Neural progenitor cell (in vitro differentiated cells): ENCODE results near the gene EYA4. TPM values are rescaled to one million over a fixed set of nuclear protein-coding genes. Genes with fewer than 3 reads are reported as not detected.

Source experiments
- DNase-seq: peaks from one replicate; pipeline ENCODE4 v3.0.0-alpha.2; 2016; ENCODE audit warnings: low spot score
- H2AFZ ChIP-seq: fragments of 200-600 bp; sonication (generic); replicated peaks from 2 replicates; pipeline ENCODE4 v1.6.1; 2016; ENCODE audit warnings: antibody characterized with exemption
- H3F3A ChIP-seq: fragments of 200-600 bp; sonication (generic); 2 replicates; pipeline ENCODE4 v1.6.1; 2016; ENCODE audit warnings: antibody characterized with exemption, low read depth
- H3K27ac ChIP-seq: fragments of 200-600 bp; sonication (generic); 2 replicates; pipeline ENCODE4 v1.5.1; 2016; ENCODE audit warnings: mild to moderate bottlenecking
- H3K27me3 ChIP-seq: fragments of 200-600 bp; sonication (generic); 2 replicates; pipeline ENCODE4 v1.6.1; 2016; ENCODE audit warnings: mild to moderate bottlenecking, moderate library complexity
- H3K36me3 ChIP-seq: fragments of 200-600 bp; sonication (generic); 2 replicates; pipeline ENCODE4 v1.5.1; 2016
- H3K4me1 ChIP-seq: fragments of 200-600 bp; sonication (generic); 2 replicates; pipeline ENCODE4 v1.6.1; 2016; ENCODE audit warnings: mixed run types
- H3K4me2 ChIP-seq: fragments of 200-600 bp; sonication (generic); 2 replicates; pipeline ENCODE4 v1.6.1; 2016
- H3K4me3 ChIP-seq: fragments of 200-600 bp; sonication (generic); 2 replicates; pipeline ENCODE4 v1.5.1; 2016
- H3K79me2 ChIP-seq: fragments of 200-600 bp; sonication (generic); 2 replicates; pipeline ENCODE4 v1.6.1; 2016; ENCODE audit warnings: low read depth
- H3K9ac ChIP-seq: fragments of 200-600 bp; sonication (generic); 2 replicates; pipeline ENCODE4 v1.6.1; 2016
- H3K9me3 ChIP-seq: fragments of 200-600 bp; sonication (generic); 2 replicates; pipeline ENCODE4 v1.5.1; 2016; ENCODE audit warnings: low read depth
- H4K20me1 ChIP-seq: fragments of 200-600 bp; sonication (generic); 2 replicates; pipeline ENCODE4 v1.6.1; 2016; ENCODE audit warnings: low read depth
- H3K27ac Mint-ChIP-seq: 3 replicates; pipeline ENCODE4 v1.8.0; 2021; ENCODE audit warnings: mixed read lengths
- H3K27me3 Mint-ChIP-seq: 2 replicates; pipeline ENCODE4 v1.8.0; 2022; ENCODE audit warnings: low read depth, mild to moderate bottlenecking, inconsistent platforms, moderate library complexity, mixed read lengths; ENCODE audit not compliant: insufficient read depth
- H3K36me3 Mint-ChIP-seq: 3 replicates; pipeline ENCODE4 v1.8.0; 2021; ENCODE audit warnings: mixed read lengths
- H3K4me1 Mint-ChIP-seq: 3 replicates; pipeline ENCODE4 v1.8.0; 2021; ENCODE audit warnings: mixed read lengths
- H3K4me3 Mint-ChIP-seq: 3 replicates; pipeline ENCODE4 v1.8.0; 2021; ENCODE audit warnings: mild to moderate bottlenecking, moderate library complexity, mixed read lengths
- H3K9me3 Mint-ChIP-seq: 3 replicates; pipeline ENCODE4 v1.8.0; 2020; ENCODE audit warnings: mixed read lengths
- EZH2 ChIP-seq: fragments of 200-600 bp; sonication (generic); IDR thresholded peaks from 2 replicates; pipeline ENCODE4 v1.6.1; 2017; ENCODE audit warnings: antibody characterized with exemption, mild to moderate bottlenecking, moderate library complexity
- EZH2phosphoT487 ChIP-seq: fragments of 200-600 bp; sonication (generic); IDR thresholded peaks from 2 replicates; pipeline ENCODE4 v1.6.1; 2017; ENCODE audit warnings: antibody characterized with exemption
- total RNA-seq: library from RNA; depleted of rRNA; stranded (reverse); fragments of >200 nt; gene quantifications from 2 replicates; pipeline ENCODE4 v1.2.3, GENCODE V29; 2015; ENCODE audit warnings: low replicate concordance
- TF ChIP-seq, protein P1 (sequence below): fragments of 200-600 bp; sonication (generic); IDR thresholded peaks from 2 replicates; pipeline ENCODE4 v1.5.1; 2017; ENCODE audit warnings: antibody characterized with exemption, mild to moderate bottlenecking

Gene EYA4
- total RNA-seq, 1 donor from 2014 or later, result 2.4 TPM

- Histone ChIP-seq H3F3A (no peaks in the 10 kb centered on the region), H3K4me3 (no peak overlapping the region), H4K20me1 (no peaks in the 10 kb centered on the region), H3K36me3 (no peaks in the 10 kb centered on the region), H2AFZ (no peak overlapping the region), H3K79me2 (no peaks in the 10 kb centered on the region), H3K27ac (no peak overlapping the region), H3K9me3 (no peaks in the 10 kb centered on the region), H3K27me3 (no peaks in the 10 kb centered on the region), H3K4me2 (no peak overlapping the region), H3K9ac (no peak overlapping the region), H3K4me1 (no peaks in the 10 kb centered on the region)
- Mint-ChIP-seq H3K4me3 (no peak overlapping the region), H3K36me3 (no peaks in the 10 kb centered on the region), H3K4me1 (peaks cover 4% of the 10 kb centered on the region), H3K27ac (no peak overlapping the region), H3K27me3 (no peaks in the 10 kb centered on the region), H3K9me3 (no peaks in the 10 kb centered on the region)
- DNase-seq, result no peak
- TF ChIP-seq EZH2 (no peak), EZH2phosphoT487 (no peak)
- TF ChIP-seq, protein P1, sequence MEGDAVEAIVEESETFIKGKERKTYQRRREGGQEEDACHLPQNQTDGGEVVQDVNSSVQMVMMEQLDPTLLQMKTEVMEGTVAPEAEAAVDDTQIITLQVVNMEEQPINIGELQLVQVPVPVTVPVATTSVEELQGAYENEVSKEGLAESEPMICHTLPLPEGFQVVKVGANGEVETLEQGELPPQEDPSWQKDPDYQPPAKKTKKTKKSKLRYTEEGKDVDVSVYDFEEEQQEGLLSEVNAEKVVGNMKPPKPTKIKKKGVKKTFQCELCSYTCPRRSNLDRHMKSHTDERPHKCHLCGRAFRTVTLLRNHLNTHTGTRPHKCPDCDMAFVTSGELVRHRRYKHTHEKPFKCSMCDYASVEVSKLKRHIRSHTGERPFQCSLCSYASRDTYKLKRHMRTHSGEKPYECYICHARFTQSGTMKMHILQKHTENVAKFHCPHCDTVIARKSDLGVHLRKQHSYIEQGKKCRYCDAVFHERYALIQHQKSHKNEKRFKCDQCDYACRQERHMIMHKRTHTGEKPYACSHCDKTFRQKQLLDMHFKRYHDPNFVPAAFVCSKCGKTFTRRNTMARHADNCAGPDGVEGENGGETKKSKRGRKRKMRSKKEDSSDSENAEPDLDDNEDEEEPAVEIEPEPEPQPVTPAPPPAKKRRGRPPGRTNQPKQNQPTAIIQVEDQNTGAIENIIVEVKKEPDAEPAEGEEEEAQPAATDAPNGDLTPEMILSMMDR, result no peak
These were observed 107.7 kb downstream of the EYA4 start for GRCh38 chr6:133348846-133349245.

GRCh38 chr6:133350928-133351327 lies 109.8 kb downstream of the EYA4 start:
- Histone ChIP-seq H3K27ac (no peak overlapping the region), H3K9me3 (no peaks in the 10 kb centered on the region), H3K36me3 (no peaks in the 10 kb centered on the region), H3K27me3 (no peaks in the 10 kb centered on the region), H3K9ac (no peak overlapping the region), H3K4me1 (no peaks in the 10 kb centered on the region), H3F3A (no peaks in the 10 kb centered on the region), H4K20me1 (no peaks in the 10 kb centered on the region), H3K4me3 (no peak overlapping the region), H3K79me2 (no peaks in the 10 kb centered on the region), H3K4me2 (no peak overlapping the region), H2AFZ (no peak overlapping the region)
- peaks cover 1% of the 10 kb centered on the region for H3K4me1 Mint-ChIP-seq
- H3K4me3 Mint-ChIP-seq, result no peak overlapping the region
- DNase-seq, result no peak
- H3K9me3 Mint-ChIP-seq, result no peaks in the 10 kb centered on the region
- H3K27ac Mint-ChIP-seq, result no peak overlapping the region
- TF ChIP-seq EZH2phosphoT487 (no peak), EZH2 (no peak)
- TF ChIP-seq, protein P1, result no peak
- no peaks in the 10 kb centered on the region for H3K36me3 Mint-ChIP-seq
- H3K27me3 Mint-ChIP-seq, result no peaks in the 10 kb centered on the region

- Histone ChIP-seq H3K79me2 (no peaks in the 10 kb centered on the region), H4K20me1 (no peaks in the 10 kb centered on the region), H3F3A (no peaks in the 10 kb centered on the region), H3K4me1 (no peaks in the 10 kb centered on the region), H3K9ac (no peak overlapping the region), H3K36me3 (no peaks in the 10 kb centered on the region), H3K4me2 (no peak overlapping the region), H3K4me3 (no peak overlapping the region), H3K27me3 (no peaks in the 10 kb centered on the region), H3K27ac (no peak overlapping the region), H2AFZ (no peak overlapping the region), H3K9me3 (no peaks in the 10 kb centered on the region)
- no peak overlapping the region for H3K4me3 Mint-ChIP-seq
- no peak for DNase-seq
- no peaks in the 10 kb centered on the region for H3K27me3 Mint-ChIP-seq
- H3K27ac Mint-ChIP-seq, result no peak overlapping the region
- no peaks in the 10 kb centered on the region for H3K4me1 Mint-ChIP-seq
- TF ChIP-seq EZH2 (no peak), EZH2phosphoT487 (no peak)
- TF ChIP-seq, protein P1, result no peak
- H3K9me3 Mint-ChIP-seq, result peaks cover 2% of the 10 kb centered on the region
- H3K36me3 Mint-ChIP-seq, result no peaks in the 10 kb centered on the region
These were observed 110.9 kb downstream of the EYA4 start for GRCh38 chr6:133352046-133352445.

DNA sequence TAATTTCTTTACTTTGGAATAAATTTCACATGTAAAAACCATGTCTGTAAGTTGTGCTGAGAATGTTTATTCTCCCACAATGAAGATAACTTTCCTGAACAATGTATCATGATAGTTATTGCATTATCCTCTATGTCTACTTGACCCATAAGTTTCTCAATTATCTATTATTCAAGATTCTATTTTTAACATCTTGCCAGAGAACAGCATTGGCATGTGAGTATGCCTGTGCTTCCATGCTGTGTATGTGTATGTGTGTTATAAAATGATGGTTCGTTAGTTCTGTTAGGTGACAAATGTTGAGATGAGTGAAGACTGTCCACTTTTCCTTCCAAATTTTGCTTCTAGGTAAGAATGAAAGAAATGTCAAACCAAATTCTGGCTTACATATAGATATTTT lies 111.9 kb downstream of the EYA4 start:
- Histone ChIP-seq H2AFZ (no peak overlapping the region), H3K27ac (no peak overlapping the region), H4K20me1 (no peaks in the 10 kb centered on the region), H3F3A (no peaks in the 10 kb centered on the region), H3K9ac (no peak overlapping the region), H3K9me3 (no peaks in the 10 kb centered on the region), H3K4me1 (no peaks in the 10 kb centered on the region), H3K4me3 (no peak overlapping the region), H3K36me3 (no peaks in the 10 kb centered on the region), H3K4me2 (no peak overlapping the region), H3K79me2 (no peaks in the 10 kb centered on the region), H3K27me3 (no peaks in the 10 kb centered on the region)
- Mint-ChIP-seq H3K27me3 (no peaks in the 10 kb centered on the region), H3K9me3 (peaks cover 2% of the 10 kb centered on the region), H3K4me1 (no peaks in the 10 kb centered on the region), H3K36me3 (no peaks in the 10 kb centered on the region), H3K27ac (no peak overlapping the region), H3K4me3 (no peak overlapping the region)
- DNase-seq, result no peak
- TF ChIP-seq EZH2 (no peak), EZH2phosphoT487 (no peak)
- TF ChIP-seq, protein P1, result no peak
